ENCODE measurements around the gene C1orf226. TPM values are rescaled to one million over a fixed set of nuclear protein-coding genes. Genes with fewer than 3 reads are reported as not detected.
A peak's percentile ranks its signal among the peaks of the same experiment; 100 is the strongest.

The C1orf226 gene
- total and polyA plus RNA-seq, 9 of the 15 experiments (the other 6 are each of a cell fraction or from before 2014, with no cell fraction given) = 0.10 to 1.4 (median 0.47) TPM

- no peak overlapping the region for H3K27ac ChIP-seq (ENCODE audit: extremely low read depth, low read depth, low read length)
- no peak overlapping the region for H3K4me3 ChIP-seq
- H4K20me1 ChIP-seq (replicated peaks; ENCODE audit: control insufficient read depth, insufficient read depth, low read length) = no peaks in the 10 kb centered on the region
- no peaks in the 10 kb centered on the region for H3K4me1 ChIP-seq (replicated peaks in 1 of 2; ENCODE audit: control insufficient read depth in 2 of 2, insufficient read depth in 2 of 2, low read length in 2 of 2)
- no peaks in the 10 kb centered on the region for H3K36me3 ChIP-seq (ENCODE audit: control insufficient read depth, insufficient read depth, low read length)
- in situ Hi-C loops (cut with MboI) = no loop called here
- ChIA-PET CTCF (ENCODE audit: low intra/inter-chr PET ratio) (no interaction called here), POLR2A (interaction anchor here (0.9 kb wide), 1 partner anchor 29 kb away, joined by 3 read pairs; no protein-coding TSS in a partner anchor)
- 58% methylated on average over 4 of the region's 4 CpGs for WGBS (ENCODE audit: insufficient coverage, low coverage, missing lambda C conversion rate)
- H3K9me1 ChIP-seq (ENCODE audit: control insufficient read depth, insufficient read depth, low read length) = no peaks in the 10 kb centered on the region
- ATAC-seq = peak; percentile 58
- H3K79me2 ChIP-seq (ENCODE audit: control insufficient read depth, insufficient read depth, low read length) = no peaks in the 10 kb centered on the region
- no peaks in the 10 kb centered on the region for H3K27me3 ChIP-seq (ENCODE audit: control insufficient read depth in 2 of 2, insufficient read depth in 2 of 2, low read length in 2 of 2)
- BruUV-seq (replicated peaks) = no TSS peak
- H2AFZ ChIP-seq (ENCODE audit: low read depth, low read length) = peak overlapping the region; percentile 54; the same call in 1 of the 2 replicates
- H3K4me2 ChIP-seq (ENCODE audit: insufficient read depth, low read length) = no peak overlapping the region
- H3K9ac ChIP-seq (ENCODE audit: insufficient read depth in 1 of 2, low read depth in 2 of 2, low read length in 2 of 2) = no peak overlapping the region
- intact Hi-C loops (cut with micrococcal nuclease) = no loop called here
- no peak for FAIRE-seq
- DNase-seq (ENCODE audit: extremely low read depth in 1 of 4, low spot score in 3 of 4) = no peak
- H3K9me3 ChIP-seq (replicated peaks; ENCODE audit: control insufficient read depth, insufficient read depth, low read depth, low read length) = no peaks in the 10 kb centered on the region; the same call in 1 of the 2 replicates
- no peak for TF ChIP-seq TCF15 (CRISPR knock-in tag; IDR thresholded peaks at IDR 0.05)
- TF ChIP-seq FUS (optimal IDR thresholded peaks at IDR 0.05; ENCODE audit: low read depth, low read length) = no peak
- no peak for TF ChIP-seq ZHX1 (conservative IDR thresholded peaks at IDR 0.05; ENCODE audit: low read length)
- no peak for TF ChIP-seq MCM2 (IDR thresholded peaks at IDR 0.05; ENCODE audit: low read depth)
- no peak for TF ChIP-seq ETV1 (tag; conservative IDR thresholded peaks at IDR 0.05; ENCODE audit: low read depth)
- TF ChIP-seq NKRF (IDR thresholded peaks at IDR 0.05; ENCODE audit: borderline replicate concordance) = no peak
- TF ChIP-seq ZNF165 (CRISPR knock-in tag; IDR thresholded peaks at IDR 0.05; ENCODE audit: borderline replicate concordance) = no peak
- TF ChIP-seq HDAC1 (IDR thresholded peaks at IDR 0.05) = no peak
- TF ChIP-seq ETV5 (CRISPR knock-in tag; IDR thresholded peaks at IDR 0.05; ENCODE audit: low read depth) = no peak
- TF ChIP-seq EWSR1 (IDR thresholded peaks at IDR 0.05; ENCODE audit: borderline replicate concordance, low read depth, partially characterized antibody) = no peak
- no peak for TF ChIP-seq MCM3 (IDR thresholded peaks at IDR 0.05)
- no peak for TF ChIP-seq ZNF76 (CRISPR knock-in tag; IDR thresholded peaks at IDR 0.05; ENCODE audit: borderline replicate concordance)
- no peak for TF ChIP-seq ZNF584 (CRISPR knock-in tag; IDR thresholded peaks at IDR 0.05; ENCODE audit: low read depth)
- TF ChIP-seq ARID4B (CRISPR knock-in tag; IDR thresholded peaks at IDR 0.05) = no peak
Measured at GRCh38 chr1:162430583-162430982, 49.1 kb downstream of the C1orf226 start.
